Measurements from ENCODE around the gene CNNM2. TPM values are rescaled to one million over a fixed set of nuclear protein-coding genes. Genes with fewer than 3 reads are reported as not detected.

Gene CNNM2
- total and polyA plus RNA-seq, 11 donors: 1.3 to 6.3 (median 3.4) TPM

DNA sequence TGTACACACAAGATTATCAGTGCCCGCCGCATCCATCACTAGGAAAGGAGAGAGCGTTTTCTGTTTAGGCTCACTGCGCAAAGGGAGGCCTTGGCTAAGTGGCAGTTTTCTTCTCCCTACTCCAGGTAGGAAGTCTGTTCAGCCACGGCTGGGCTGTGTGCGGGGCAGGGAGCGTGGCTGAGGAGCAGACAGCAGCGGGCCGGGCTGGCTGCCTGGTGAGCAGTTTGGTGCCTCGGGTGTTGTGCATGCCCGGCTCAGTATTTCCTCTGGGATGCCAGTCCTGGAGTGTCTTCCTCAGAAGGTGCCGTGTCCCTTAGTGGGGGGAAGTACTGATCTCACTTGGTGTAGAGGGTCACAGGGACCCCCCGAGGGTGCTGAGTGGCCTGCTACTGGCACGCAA lies 160.6 kb downstream of the CNNM2 start:
- DNase-seq (no peak), ATAC-seq (no peak)
- no peaks in the 10 kb centered on the region for H3K27me3 ChIP-seq
- H3K36me3 ChIP-seq: peaks cover 0 to 65% (median 30%) of the 10 kb centered on the region in 9 donors
- H3K9me3 ChIP-seq: no peaks in the 10 kb centered on the region
- WGBS, 4 donors: 94 to 96% (median 95%) methylated on average over 13 to 14 of the region's 14 CpGs
- no peak overlapping the region for H3K4me3 ChIP-seq
- intact Hi-C loops (cut with DNase I): loop anchor here in 2 of 10 donors (10.0 kb wide), 1 partner anchor 244 kb away; the partner anchor contains the start of gene CYP17A1 (in 2 of the 2)
- no peak overlapping the region for H3K27ac ChIP-seq
- TF ChIP-seq POLR2A (IDR thresholded peaks at IDR 0.05): no peak
- TF ChIP-seq, protein P1, sequence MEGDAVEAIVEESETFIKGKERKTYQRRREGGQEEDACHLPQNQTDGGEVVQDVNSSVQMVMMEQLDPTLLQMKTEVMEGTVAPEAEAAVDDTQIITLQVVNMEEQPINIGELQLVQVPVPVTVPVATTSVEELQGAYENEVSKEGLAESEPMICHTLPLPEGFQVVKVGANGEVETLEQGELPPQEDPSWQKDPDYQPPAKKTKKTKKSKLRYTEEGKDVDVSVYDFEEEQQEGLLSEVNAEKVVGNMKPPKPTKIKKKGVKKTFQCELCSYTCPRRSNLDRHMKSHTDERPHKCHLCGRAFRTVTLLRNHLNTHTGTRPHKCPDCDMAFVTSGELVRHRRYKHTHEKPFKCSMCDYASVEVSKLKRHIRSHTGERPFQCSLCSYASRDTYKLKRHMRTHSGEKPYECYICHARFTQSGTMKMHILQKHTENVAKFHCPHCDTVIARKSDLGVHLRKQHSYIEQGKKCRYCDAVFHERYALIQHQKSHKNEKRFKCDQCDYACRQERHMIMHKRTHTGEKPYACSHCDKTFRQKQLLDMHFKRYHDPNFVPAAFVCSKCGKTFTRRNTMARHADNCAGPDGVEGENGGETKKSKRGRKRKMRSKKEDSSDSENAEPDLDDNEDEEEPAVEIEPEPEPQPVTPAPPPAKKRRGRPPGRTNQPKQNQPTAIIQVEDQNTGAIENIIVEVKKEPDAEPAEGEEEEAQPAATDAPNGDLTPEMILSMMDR (IDR thresholded peaks at IDR 0.05): no peak
- H3K4me1 ChIP-seq: no peaks in the 10 kb centered on the region

DNA sequence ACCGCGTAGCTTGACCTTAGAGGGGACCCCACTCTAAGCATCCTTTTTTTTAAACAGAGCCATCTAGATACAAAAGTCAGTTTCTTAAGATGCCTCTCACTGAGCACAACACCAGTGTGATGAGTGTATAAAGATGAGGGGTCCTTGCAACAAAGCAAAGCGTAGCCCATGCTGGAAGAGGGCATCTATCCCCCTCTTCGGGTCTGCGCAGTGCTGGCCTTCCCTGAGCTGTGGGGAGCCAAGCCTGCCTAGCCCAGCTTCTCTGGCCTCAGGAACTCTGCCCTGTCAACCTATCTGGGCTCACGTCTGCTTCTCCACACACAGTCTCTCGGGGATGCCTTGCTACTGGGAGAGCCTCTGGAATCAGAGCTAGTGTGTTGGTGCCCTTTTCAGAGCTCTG lies 161.0 kb downstream of the CNNM2 start:
- no peaks in the 10 kb centered on the region for H3K27me3 ChIP-seq
- peaks cover 0 to 68% (median 33%) of the 10 kb centered on the region in 9 donors for H3K36me3 ChIP-seq
- no peaks in the 10 kb centered on the region for H3K9me3 ChIP-seq
- no peak overlapping the region for H3K27ac ChIP-seq
- no peaks in the 10 kb centered on the region for H3K4me1 ChIP-seq
- DNase-seq: no peak
- TF ChIP-seq, protein P1 (IDR thresholded peaks at IDR 0.05): no peak
- TF ChIP-seq POLR2A (IDR thresholded peaks at IDR 0.05): no peak
- WGBS, 4 donors: 93 to 99% (median 95%) methylated on average over 7 of the region's 7 CpGs
- ATAC-seq: no peak
- H3K4me3 ChIP-seq: no peak overlapping the region
- intact Hi-C loops (cut with DNase I): loop anchor here in 2 of 10 donors (10.0 kb wide), 1 partner anchor 244 kb away; the partner anchor contains the start of gene CYP17A1 (in 2 of the 2)

DNA sequence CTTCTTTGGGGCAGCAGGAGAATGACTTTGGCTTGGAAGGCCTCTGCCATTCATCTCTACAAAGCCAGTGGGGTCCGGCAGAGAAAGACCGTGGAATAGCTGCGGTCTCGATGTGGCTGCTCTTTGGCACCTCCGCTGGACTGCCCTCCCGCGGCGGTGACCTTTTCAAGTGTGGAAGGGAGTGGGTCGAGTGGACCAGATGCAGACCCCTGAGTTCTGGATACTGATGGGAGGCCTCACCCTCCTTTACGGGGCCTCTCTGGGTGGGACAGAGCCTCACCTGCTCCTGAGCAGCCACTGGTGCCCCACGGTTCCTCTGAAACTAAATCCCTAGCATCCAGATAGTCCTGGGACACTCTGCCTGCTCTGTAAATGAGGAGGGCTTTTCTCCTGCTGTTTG lies 161.9 kb downstream of the CNNM2 start:
- Histone ChIP-seq H3K27ac (no peak overlapping the region), H3K36me3 (peaks cover 0 to 77% (median 42%) of the 10 kb centered on the region in 9 donors), H3K9me3 (no peaks in the 10 kb centered on the region), H3K4me3 (no peak overlapping the region), H3K27me3 (no peaks in the 10 kb centered on the region), H3K4me1 (no peaks in the 10 kb centered on the region)
- intact Hi-C loops (cut with DNase I): loop anchor here in 3 of 10 donors (10.0 kb wide), 2 partner anchors 165 to 245 kb away; partner anchors contain the start of genes CYP17A1 (in 2 of the 3) and RPEL1 (in 1 of the 3)
- DNase-seq: no peak
- no peak for TF ChIP-seq POLR2A (IDR thresholded peaks at IDR 0.05)
- TF ChIP-seq, protein P1 (IDR thresholded peaks at IDR 0.05): no peak
- 87 to 92% (median 90%) methylated on average over 9 to 11 of the region's 11 CpGs for WGBS, 4 donors
- no peak for ATAC-seq

DNA sequence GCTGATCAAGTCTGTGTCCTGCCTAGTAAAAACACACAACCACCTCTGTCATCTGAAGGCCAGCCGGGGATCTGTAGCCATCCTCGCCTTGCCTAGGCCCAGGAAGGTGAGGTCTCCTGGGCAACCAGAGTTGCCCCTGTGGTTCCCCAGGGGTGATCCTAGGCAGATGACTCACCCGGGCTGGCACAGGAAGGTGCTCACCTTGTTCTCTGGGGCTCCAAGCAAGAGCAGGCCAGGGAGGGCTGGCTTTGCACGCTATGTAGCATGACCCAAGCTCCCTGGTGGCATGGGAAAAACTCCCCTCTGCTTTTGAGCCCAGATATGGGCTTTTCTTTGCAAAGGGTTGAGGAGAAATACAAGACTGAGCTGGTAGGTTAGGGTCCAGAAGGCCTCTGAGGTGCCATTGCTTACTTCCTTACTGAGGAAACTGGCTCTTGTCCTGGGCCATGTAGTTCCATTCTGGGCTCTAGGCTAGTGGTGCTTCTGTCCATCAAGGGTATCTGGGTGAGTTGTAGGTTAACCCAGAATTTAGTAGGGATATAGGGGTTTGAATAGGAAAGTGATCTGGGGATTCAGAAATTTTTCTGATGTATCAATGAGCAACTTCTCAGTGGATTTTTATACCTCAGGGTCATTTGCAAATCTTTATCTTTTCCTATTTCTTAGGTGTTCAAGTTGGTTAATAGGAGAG lies 162.9 kb downstream of the CNNM2 start:
- no peaks in the 10 kb centered on the region for H3K27me3 ChIP-seq
- DNase-seq (no peak), ATAC-seq (peak in 1 of 4 donors; percentile 38)
- TF ChIP-seq POLR2A (IDR thresholded peaks at IDR 0.05): no peak
- TF ChIP-seq, protein P1 (IDR thresholded peaks at IDR 0.05): no peak
- H3K4me1 ChIP-seq: no peaks in the 10 kb centered on the region
- WGBS, 4 donors: 92 to 100% (median 96%) methylated on average over 4 of the region's 4 CpGs
- intact Hi-C loops (cut with DNase I): loop anchor here in 1 of 10 donors (10.0 kb wide), 1 partner anchor 164 kb away; the partner anchor contains the start of gene RPEL1
- H3K9me3 ChIP-seq: no peaks in the 10 kb centered on the region
- peaks cover 0 to 84% (median 50%) of the 10 kb centered on the region in 9 donors for H3K36me3 ChIP-seq
- H3K4me3 ChIP-seq: no peak overlapping the region
- H3K27ac ChIP-seq: no peak overlapping the region

Data from heart left ventricle (tissue), 16 donors.